Femur (tissue), 1 donor: Measurements from ENCODE around the gene SIK2.
"Not testable (repeated sequence)": the region's sequence is repeated elsewhere in the genome, so short reads cannot be mapped to it uniquely, and the experiment has no call there.

ENCODE experiments used
- DNase-seq: peaks from one replicate; pipeline ENCODE4 v3.0.0-alpha.2; 2017

SIK2 gene

GRCh38 chr11:111629499-111629898, 27.2 kb downstream of the SIK2 start:
- no peak for DNase-seq

GRCh38 chr11:111631024-111631665, 28.9 kb downstream of the SIK2 start:
- DNase-seq = no peak

DNA sequence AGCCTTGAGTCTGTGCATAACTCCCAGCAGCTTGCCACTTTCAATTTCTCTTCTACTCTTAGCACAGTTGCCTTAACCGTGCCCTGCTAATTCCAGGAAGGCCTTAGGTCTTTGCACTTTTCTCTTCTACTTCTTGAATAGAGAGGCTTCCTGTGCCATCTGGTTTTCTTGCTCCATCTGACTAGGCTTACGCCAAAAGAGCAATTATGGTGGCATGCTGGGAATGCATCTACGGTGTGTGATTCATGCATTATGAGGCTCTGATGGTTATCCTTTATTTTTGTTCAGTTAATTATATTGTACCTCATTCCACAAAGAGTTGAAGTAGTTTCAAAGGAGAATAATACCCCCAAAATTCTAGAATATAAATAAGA, 29.4 kb downstream of the SIK2 start:
- no peak for DNase-seq

GRCh38 chr11:111632516-111633220, 30.4 kb downstream of the SIK2 start:
- DNase-seq = no peak

DNA sequence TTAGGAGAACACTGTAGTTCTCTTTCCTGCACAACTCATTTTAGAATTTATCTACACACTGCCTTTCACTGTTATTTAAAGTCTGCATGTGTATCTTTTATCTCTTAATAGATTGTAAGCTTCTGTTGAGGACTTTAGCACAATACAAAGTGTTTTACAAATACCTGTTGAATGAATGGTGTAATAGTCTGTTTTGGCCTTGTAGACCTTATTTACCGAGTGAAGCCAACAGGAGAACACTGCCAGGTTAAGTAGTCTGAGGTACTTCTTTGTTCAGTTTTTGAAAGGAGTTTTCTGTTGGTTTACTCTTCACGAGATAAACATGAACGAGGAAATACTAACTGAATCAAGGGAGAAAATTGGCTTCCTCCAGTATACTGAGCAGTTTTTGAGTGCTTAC, 31.0 kb downstream of the SIK2 start:
- DNase-seq = no peak

DNA sequence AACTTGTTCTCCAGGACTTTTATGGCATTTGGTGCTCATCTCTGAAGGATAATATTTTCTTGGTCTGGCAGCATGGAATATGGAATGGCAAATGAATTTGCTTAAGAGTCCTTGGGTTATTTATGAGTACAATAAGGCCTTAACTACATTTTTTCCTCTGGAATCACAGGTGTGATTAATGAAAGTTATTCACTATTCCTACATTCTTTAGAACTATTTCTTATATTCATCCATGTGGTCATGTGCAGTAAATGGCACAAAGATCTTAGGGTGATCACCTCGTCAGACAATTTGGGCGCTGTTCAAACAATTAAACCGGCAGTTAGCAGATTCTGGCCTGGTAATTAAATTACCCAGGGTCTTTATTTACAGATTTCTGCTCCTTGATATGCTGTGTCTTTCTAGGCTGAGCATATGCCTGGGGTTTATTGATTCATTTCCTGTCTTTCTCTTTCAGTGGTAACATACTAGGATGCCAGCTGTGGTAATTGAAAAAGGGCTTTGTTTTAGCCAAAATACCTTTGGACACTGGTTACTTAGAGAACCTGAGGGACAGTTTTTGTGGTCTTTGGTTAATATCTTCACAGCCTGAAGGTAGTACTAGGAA, 31.6 kb downstream of the SIK2 start:
- no peak for DNase-seq

DNA sequence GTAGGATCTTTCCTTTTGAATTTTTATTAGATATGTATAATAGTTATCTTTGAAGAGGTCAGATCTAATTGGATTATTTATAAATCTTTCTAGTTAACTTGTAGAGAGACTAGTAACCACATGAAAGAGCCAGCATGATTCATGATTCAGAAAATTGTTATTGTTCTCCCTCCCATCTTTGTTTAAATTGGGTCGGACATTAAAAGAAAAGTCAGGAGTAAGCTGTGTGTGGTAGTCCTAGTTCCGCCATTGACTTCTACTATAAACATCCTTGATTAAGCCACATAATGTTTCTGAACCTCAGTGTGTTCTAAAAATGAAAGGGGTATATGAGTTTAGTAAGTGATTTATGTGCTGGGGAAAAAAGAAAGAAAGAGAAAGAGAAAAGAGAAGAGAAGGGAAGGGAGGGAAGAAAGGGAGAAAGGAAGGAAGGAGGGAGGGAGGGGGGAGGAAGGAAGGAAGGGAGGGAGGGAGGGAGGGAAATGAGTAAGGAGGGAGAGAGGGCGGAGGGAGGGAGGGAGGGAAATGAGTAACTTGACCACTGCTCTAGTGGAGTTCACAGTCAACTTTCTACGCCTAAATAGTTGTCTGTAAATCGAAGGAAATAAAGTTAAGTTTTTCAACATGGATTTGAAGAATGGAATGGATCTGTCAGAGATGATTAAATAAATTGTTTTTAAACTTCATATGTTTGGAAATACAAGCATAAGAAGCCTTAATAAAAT, 32.9 kb downstream of the SIK2 start:
- DNase-seq = no peak

- peak; percentile 84 for DNase-seq
Measured at GRCh38 chr11:111635706-111636045, 33.4 kb downstream of the SIK2 start.

- DNase-seq = no peak
Measured at GRCh38 chr11:111637885-111638284, 35.6 kb downstream of the SIK2 start.

DNA sequence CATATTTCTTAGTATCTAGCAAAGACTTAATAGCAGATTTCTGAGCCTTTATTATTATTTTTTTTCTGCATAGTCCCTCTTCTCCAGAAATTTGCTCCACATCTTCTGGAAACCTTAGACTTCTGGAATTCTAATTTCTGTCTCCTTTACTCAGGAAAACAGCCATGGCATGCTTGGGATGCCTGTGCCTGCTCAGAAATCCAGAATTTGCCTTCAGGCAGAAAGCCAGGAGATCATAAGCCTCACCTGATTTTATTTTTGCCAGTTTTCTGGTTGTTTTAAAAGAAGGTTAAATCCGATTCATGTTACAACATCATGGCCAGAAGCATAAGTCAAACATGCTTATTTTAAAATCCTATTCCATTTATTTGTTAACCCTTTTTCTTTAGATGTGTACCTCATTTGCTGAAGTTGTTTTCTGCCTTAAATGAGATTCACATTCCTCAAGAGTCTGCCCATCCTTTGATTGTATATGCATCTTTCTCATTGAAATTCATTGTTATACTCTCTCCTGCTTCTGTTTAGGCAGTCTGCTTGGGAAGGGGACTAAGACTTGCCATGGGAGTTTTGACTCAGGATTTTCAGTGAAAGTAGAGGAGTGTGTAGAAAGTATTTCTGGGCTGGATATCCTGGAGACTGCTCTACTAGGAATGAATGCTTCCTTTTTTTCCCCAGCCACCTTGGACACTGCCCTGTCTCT, 37.1 kb downstream of the SIK2 start:
- DNase-seq = no peak

GRCh38 chr11:111641339-111642015, 39.2 kb downstream of the SIK2 start:
- DNase-seq = no peak

GRCh38 chr11:111642542-111642941, 40.3 kb downstream of the SIK2 start:
- no peak for DNase-seq

DNA sequence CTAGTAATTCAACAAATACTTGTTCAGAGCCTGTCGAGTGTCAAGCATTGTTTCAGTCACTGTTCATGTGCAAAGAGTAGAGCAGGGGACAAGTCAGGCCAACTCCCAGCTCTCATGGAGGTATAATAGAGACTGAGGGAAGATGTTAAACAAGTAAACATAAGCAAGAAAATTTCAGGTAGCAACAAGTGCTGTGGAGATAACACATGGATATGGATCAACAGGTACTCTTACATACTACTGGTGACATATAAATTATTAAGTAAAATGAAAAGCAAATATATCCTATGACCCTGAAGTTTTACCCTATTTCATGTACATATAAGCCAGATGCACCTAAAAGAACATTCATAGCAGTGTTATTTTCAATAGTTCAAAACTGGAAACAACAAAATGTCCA, 42.7 kb downstream of the SIK2 start:
- no peak for DNase-seq

GRCh38 chr11:111645657-111646316, 43.5 kb downstream of the SIK2 start:
- DNase-seq = no peak

DNA sequence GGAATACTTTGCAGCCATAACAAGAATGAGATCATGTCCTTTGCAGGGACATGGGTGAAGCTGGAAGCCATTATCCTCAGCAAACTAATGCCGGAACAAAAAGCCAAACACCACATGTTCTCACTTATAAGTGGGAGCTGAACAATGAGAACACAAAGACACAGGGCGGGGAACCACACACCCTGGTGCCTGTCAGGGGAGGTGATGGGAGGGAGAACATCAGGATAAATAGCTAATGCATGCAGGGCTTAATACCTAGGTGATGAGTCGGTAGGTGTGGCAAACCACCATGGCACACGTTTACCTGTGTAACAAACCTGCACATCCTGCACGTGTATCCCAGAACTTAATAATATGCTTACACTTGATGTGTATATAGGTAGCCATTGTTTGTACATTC, 49.1 kb downstream of the SIK2 start:
- DNase-seq = not testable (repeated sequence)

- no peak for DNase-seq
Measured at GRCh38 chr11:111652184-111652583, 49.9 kb downstream of the SIK2 start.

- no peak for DNase-seq
Measured at GRCh38 chr11:111654601-111655000, 52.4 kb downstream of the SIK2 start.

DNA sequence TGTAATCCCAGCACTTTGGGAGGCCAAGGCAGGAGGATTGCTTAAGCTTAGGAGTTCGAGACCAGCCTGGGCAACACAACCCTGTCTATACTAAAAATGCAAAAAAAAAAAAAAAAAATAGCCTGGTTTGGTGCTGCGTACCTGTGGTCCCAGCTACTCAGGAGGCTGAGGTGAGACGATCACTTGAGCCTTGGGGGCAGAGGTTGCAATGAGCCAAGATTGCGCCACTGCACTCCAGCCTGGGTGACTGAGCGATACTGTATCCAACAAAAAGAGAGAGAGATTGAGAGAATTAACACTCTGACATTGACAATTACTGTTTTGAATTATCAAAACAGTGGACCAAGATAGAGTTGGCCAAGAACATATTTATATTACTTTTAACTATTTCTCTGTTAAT, 53.7 kb downstream of the SIK2 start:
- DNase-seq = no peak

DNA sequence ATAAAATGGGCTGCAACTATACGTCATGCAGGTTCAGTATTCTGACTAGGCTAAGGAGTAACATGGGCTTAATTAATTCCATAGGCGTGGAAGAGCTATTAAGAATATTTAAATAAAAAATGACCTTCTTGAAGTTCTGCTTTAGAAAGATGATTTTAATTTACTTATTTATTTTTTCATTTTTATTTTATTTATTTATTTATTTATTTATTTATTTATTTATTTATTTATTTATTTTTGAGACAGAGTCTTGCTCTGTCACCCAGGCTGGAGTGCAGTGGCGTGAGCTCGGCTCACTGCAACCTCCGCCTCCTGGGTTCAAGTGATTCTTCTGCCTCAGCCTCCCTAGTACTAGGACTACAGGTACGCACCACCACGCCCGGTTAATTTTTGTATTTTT, 55.7 kb downstream of the SIK2 start:
- not testable (repeated sequence) for DNase-seq

DNA sequence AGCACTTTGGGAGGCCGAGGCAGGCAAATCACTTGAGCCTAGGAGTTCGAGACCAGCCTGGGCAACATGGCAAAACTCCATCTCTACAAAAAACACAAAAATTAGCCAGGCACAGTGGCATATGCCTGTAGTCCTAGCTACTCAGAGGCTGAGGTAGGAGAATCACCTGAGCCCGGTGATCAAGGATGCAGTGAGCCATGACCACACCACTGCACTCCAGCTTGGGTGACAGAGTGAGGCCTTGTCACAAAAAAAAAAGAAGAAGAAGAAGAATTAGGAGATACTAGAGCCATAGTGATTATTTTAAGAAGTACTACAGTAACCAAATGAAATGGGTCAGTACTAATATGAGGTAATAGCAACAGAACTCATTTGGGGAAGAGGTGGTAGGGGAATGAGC, 56.2 kb downstream of the SIK2 start:
- DNase-seq = not testable (repeated sequence)

DNA sequence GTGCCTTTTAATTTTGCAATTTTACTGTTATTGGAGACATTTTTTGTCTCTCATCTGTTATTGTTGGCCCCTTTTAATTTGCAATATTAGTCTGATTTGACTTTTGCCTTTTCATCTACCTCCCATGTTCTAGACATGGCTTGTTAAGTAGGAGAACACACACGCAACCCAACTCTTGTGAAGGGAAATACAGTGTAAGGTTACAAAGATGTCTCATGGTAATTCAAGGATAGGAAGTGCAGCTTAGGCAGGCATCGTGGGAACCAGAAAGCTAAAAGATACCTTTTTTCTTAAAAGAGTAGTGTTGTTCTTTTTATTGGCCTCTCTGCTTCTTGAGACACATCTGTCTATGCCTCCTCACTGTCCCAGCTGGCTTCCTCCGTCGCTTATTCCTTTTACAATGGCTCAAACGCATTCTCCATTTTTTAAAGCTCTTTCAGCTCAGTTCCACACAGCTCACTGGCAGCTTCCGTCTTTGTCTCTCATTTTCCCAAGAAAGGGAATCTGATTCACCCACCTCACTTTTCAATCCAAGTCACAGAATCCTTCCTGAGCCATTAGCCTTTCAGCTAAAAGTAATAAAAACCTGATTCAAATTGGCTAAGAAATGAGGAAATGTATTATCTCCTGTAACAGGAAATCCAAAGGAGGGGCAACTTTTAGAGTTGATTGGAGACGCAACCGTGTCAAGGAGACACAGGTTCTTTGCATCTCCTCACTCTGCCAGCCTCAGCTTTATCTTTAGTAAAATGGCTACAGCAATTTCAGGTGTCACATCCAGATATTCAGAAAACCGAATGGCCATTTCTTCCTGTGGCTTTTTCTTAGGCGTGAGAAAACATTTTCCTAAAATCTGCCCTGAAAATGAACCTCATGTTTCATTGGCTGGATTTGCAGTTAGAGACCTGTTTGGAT, 57.2 kb downstream of the SIK2 start:
- DNase-seq = no peak
